CD4-positive, alpha-beta T cell treated with Interleukin-17A for 1 hour (primary cell): ENCODE measurements around the gene DLD.
A peak's percentile ranks its signal among the peaks of the same experiment; 100 is the strongest.
"Not testable (repeated sequence)": the region's sequence is repeated elsewhere in the genome, so short reads cannot be mapped to it uniquely, and the experiment has no call there.

ENCODE experiments used
- DNase-seq: peaks from one replicate; pipeline ENCODE4 v3.0.0-alpha.2; 2020

DLD gene

DNA sequence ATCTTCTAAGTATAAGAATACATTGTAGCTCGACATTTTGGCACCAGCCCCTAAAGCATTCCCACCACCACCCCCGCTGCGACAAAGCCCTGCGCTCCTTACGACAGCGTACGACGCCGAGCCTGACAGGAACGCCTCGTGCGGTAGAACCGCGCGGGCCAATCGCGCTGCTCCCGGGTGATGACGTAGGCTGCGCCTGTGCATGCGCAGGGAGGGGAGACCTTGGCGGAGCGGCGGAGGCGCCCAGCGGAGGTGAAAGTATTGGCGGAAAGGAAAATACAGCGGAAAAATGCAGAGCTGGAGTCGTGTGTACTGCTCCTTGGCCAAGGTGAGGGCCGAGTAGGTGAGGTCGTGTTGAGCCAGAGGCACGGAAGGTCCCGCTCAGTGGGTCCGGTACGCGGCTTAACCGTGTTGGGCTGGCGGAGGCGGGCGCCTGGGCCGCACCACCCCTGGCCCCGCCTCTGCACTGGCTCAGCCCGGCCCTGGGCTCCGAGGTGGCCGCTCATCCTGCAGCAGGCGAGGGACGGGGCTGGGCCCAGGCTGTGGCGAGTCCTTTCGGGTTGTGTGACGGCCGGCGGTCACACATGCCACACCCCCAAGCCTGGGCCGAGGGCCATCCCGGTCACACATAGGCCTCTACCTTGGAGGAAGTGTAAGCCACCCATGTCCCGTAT lies at the start of gene DLD:
Gene DLD (plus strand): TSS at position 222 of the 674 bp plus-strand sequence. CDS start 68 bp downstream, at position 290.
- peak; percentile 93 for DNase-seq

GRCh38 chr7:107842213-107842612 lies 48.8 kb upstream of the DLD start:
- DNase-seq, result no peak

DNA sequence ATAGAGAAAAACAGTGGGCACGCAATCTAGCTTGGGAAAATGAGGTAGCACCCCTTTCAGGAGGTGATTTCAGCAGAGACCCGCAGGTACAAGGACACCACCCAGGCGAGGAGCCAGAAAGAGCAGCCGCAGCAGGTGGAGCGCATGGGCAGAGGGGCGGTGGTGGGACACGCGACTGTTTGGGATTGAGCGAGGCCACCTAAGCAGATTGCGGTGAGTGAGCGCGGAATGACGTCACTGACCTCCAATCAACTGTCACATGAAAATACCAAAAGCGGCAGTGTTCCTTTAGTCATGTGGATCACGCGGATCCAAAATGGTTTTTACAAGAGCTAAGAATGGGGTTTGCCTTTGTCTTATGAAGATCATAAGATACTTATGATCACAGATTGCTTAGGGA lies 47.8 kb upstream of the DLD start:
- no peak for DNase-seq

GRCh38 chr7:107846324-107846723 lies 44.7 kb upstream of the DLD start:
- DNase-seq, result no peak

DNA sequence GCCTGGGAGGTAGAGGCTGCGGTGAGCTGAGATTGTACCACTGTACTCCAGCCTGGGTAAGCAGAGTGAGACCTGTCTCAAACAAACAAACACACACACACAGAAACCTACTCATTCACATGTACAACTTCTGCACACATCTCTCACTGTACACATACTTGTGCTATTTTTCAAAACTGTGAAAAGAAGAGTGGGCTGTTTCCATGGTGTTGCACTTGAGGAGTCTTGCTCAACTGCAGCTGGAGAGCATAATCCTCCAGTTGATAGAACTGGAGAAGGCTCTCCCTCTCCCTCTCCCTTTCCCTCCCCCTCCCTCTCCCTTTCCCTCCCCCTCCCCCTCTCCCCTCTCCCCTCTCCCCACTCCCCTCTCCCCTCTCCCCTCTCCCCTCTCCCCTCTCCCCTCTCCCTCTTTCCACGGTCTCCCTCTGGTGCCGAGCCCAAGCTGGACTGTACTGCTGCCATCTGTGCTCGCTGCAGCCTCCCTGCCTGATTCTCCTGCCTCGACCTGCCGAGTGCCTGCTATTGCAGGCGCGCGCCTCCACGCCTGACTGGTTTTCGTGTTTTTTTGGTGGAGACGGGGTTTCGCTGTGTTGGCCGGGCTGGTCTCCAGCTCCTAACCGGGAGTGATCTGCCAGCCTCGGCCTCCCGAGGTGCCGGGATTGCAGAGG lies 43.7 kb upstream of the DLD start:
- no peak for DNase-seq

GRCh38 chr7:107847836-107848175 lies 43.2 kb upstream of the DLD start:
- DNase-seq, result not testable (repeated sequence)

GRCh38 chr7:107848211-107848610 lies 42.8 kb upstream of the DLD start:
- not testable (repeated sequence) for DNase-seq

- no peak for DNase-seq
Observed at GRCh38 chr7:107850216-107850615, 40.8 kb upstream of the DLD start.

DNA sequence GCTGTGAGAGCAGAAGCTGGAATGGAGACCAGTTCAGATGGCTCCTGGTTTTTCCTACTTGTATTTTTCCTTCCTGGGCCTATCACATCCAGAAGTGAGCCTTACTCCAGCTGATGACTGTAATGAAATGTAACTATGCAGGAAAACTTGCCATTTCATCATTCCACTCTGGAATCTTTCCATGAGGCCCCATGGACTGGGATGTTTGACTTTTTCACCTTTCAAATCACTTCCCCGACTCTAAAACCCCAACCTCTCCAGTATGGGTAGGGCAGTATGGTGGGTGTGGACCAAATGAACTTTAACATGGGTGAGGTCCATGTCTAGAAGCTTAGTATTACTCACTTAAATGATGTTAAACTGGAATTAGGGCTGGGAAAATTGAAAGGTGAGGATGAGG lies 40.3 kb upstream of the DLD start:
- no peak for DNase-seq

GRCh38 chr7:107854454-107854853 lies 36.5 kb upstream of the DLD start:
- no peak for DNase-seq

GRCh38 chr7:107854989-107855388 lies 36.0 kb upstream of the DLD start:
- DNase-seq, result no peak

GRCh38 chr7:107856806-107857540 lies 34.0 kb upstream of the DLD start:
- DNase-seq, result peak; percentile 50

GRCh38 chr7:107857541-107857912 lies 33.5 kb upstream of the DLD start:
- no peak for DNase-seq

- no peak for DNase-seq
Observed at GRCh38 chr7:107858280-107858679, 32.7 kb upstream of the DLD start.

DNA sequence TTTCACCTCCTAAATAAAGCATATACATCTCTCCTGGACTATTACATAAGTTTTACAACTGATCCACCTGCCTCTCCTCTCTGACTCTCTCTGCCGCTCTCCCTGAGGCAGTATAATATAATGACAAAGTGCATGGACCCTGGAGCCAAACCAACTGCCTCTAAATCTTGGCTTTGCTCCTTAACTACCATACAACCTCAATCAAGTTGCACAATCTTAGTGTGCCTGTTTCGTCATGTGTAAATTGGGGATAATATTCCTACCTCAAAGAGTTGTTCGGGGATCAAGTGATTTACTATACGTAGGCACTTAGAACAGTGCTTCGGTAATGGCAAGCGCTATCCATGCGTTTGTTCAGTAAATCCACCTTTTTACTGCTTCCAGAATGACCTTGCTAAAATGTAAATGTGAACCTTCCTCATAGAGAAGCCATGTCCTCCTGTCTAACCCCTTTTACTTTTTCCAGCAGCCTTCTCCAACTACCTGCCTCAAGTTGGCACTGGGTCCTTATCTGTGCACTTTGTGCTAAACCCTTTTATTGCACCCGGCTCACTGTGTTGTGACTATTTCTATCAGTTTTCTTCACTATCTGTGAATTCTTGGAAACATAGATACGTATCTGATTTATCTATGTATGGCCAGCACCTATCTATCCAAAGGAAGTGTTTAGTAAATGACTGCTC lies 30.6 kb upstream of the DLD start:
- DNase-seq, result no peak

- no peak for DNase-seq
Observed at GRCh38 chr7:107860981-107861652, 29.9 kb upstream of the DLD start.

GRCh38 chr7:107865956-107866775 lies 24.8 kb upstream of the DLD start:
- DNase-seq, result peak; percentile 11

DNA sequence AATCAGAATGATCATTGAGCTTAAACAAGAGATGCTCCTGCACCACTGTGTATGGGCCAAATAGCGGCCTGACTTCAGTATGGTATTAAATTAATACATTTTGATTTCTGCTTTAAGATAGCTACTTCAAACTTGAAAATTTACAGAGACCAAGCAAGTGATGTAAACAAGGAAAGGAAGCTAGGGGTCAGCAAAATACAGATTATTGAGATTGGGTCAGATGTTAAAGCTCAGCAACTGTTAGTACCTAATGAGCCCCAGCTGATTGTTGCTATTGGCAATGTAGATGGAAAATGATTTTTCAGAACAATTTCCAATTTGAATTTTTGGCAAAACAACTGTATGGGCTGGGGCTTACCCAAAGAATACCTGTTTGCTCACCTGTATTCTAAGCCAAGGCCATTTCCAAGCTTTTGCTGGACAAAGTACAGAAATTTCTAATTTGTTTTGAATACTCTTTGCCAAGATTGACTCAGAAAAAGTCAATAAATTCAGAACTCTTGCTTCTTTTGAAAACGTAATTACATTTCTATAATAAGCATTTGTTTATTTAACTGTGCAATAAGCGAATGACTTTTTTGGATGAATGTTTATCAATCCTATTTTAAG lies 23.0 kb upstream of the DLD start:
- no peak for DNase-seq

GRCh38 chr7:107870427-107871000 lies 20.5 kb upstream of the DLD start:
- peak; percentile 11 for DNase-seq

DNA sequence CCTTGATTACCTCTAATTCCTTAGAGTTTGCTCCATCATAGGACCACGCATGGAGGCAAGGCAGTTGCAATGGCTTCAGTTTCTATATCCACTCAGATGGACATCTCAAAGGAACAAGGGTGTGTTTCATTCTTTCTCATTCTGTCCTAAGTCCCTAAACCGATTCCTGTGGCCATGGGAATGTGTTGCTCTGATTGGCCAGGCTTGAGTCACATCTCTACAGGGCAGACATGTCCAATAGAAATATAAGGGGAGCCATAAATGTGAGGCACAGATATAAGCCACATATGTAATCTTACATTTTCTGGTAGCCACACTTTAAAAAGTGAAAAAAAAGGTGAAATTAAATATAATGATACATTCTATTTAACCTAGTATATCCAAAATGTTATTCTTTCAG lies 16.9 kb upstream of the DLD start:
- DNase-seq, result no peak
